ENCODE data around the gene ZG16.
A peak's percentile ranks its signal among the peaks of the same experiment; 100 is the strongest.

ZG16 gene

DNA sequence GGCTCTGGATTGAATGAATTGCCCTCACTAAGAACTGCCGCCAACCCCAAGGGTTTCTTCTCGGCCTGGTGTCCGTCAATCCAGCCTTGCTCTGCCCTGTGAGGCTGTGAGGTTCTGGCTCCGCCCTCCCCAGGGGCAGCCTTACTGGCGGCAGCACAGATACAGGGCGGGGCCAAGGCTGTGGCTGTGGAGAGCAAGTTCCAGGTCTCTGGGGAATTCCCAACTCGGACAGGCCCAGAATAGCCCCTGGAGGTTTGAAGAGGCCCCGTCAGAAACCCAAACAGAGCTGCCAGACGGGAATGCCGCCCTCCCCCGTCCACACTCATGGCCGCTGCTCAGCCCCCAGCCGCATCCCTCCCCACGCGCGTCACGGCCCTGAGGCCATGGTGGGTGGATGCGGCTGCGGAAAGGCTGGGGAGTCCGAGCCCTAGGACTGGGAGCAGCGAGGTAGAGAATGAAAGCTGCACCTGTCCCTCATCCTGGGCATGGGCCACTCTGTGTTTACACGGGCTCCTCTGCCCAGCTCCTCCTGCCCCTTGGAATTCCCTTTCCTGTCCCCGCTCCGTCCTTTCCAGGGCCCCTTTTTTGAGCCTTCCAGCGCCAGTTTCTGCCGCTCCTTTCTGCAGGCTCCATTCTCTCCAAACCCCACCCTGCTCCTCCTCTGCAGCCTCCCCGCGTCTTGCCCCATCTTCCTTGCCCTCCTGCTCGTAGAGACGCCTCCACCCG, 33.3 kb downstream of the ZG16 start:
- peak; percentile 87 to 92 for DNase-seq

- DNase-seq, result peak; percentile 66 to 71
Observed at GRCh38 chr16:29811896-29812665, 34.0 kb downstream of the ZG16 start, which contains the start of gene PRRT2. PRRT2 (plus strand) TSS chr16:29812193; CDS start chr16:29813055, 862 bp downstream.

DNA sequence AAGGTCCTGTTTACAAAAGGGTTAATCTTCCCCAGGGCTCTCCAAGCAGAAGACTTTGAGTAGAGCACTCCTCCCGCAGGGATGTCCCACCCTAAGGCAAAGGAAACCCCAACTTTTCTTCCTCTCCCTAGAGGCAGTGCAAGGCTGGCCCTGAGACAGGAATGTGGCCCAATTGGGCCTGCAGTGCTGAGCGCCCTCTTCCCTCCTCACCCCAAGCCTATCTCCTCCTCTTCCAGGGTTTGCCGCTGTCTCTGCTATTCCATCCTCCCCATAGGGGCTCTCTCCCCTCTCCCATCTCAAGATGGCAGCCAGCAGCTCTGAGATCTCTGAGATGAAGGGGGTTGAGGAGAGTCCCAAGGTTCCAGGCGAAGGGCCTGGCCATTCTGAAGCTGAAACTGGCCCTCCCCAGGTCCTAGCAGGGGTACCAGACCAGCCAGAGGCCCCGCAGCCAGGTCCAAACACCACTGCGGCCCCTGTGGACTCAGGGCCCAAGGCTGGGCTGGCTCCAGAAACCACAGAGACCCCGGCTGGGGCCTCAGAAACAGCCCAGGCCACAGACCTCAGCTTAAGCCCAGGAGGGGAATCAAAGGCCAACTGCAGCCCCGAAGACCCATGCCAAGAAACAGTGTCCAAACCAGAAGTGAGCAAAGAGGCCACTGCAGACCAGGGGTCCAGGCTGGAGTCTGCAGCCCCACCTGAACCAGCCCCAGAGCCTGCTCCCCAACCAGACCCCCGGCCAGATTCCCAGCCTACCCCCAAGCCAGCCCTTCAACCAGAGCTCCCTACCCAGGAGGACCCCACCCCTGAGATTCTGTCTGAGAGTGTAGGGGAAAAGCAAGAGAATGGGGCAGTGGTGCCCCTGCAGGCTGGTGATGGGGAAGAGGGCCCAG, 34.9 kb downstream of the ZG16 start:
- no peak for DNase-seq

DNA sequence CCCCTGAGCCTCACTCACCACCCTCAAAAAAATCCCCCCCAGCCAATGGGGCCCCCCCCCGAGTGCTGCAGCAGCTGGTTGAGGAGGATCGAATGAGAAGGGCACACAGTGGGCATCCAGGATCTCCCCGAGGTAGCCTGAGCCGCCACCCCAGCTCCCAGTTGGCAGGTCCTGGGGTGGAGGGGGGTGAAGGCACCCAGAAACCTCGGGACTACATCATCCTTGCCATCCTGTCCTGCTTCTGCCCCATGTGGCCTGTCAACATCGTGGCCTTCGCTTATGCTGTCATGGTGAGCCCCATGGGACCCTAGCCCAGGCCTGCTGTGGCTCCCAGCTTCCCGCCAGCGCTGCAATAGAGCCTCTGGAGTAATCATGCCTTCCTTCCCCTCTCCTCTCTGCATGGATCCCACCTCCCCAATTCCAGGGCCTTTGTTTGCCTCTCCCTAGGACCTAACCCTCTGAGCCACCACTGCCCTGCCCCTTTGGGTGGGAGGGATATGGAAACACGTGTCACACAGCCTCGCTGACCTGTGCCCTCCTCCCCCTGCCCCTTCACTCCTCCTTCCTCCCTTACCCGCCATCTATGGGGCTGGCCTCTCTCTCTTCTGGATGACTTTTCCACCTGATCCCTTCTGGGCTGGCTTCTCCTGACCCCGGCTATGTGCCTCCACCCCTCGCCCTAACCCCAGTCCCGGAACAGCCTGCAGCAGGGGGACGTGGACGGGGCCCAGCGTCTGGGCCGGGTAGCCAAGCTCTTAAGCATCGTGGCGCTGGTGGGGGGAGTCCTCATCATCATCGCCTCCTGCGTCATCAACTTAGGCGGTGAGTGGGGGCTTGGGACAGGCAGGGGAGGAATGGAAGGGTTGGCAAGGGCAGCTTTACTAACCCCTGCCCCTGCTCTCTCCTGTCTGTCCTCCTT, 35.8 kb downstream of the ZG16 start:
- no peak for DNase-seq

GRCh38 chr16:29814592-29814991, 36.5 kb downstream of the ZG16 start:
- no peak for DNase-seq

DNA sequence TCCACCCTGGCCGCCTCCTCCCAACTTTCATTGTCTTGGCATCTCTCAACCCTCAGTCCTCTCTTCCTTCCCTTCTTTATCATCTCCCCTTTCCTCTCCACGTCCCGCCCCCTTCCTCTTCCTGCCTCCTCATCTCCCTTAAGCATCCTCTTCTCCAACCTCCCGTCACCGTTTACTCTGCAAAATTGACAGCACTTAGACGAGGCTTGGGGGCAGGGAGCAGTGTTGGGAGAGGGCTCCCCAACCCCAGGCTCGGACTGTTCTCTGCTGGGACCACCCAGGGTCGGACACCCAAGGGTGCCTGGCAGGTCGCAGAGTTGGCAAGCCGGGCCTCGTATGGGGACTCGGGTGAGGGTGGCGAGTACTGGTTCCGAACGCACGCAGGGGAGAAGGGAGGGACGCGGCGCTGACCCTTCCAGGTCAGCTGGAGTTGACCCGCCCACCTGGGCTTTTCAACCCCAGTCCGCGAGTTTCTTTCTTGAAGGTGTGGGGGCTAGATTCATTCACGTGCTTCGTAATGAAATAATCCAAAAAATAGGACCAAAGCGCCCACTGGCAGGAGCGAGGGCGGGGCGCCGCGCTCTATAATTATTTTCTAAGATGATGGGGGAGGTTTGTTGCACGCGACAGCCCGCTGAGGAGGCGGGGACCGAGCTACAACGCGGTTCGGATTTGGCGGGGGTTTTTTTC, 37.1 kb downstream of the ZG16 start:
- peak; percentile 59 to 65 for DNase-seq

- peak; percentile 98 to 99 for DNase-seq
Observed at GRCh38 chr16:29815793-29816693, 38.0 kb downstream of the ZG16 start, which contains the start of gene PAGR1. PAGR1 (plus strand) TSS chr16:29816152; CDS start chr16:29816526, 374 bp downstream.

GRCh38 chr16:29816694-29817441, 38.8 kb downstream of the ZG16 start:
- peak; percentile 76 to 81 for DNase-seq

GRCh38 chr16:29818082-29818481, 40.0 kb downstream of the ZG16 start:
- DNase-seq, result no peak

GRCh38 chr16:29819506-29819905, 41.5 kb downstream of the ZG16 start:
- DNase-seq, result no peak

GRCh38 chr16:29820271-29820701, 42.2 kb downstream of the ZG16 start, which contains the start of gene MVP:
MVP (plus strand) TSS chr16:29820462; CDS start chr16:29830550, 10,088 bp downstream.
- peak; percentile 64 to 70 for DNase-seq

DNA sequence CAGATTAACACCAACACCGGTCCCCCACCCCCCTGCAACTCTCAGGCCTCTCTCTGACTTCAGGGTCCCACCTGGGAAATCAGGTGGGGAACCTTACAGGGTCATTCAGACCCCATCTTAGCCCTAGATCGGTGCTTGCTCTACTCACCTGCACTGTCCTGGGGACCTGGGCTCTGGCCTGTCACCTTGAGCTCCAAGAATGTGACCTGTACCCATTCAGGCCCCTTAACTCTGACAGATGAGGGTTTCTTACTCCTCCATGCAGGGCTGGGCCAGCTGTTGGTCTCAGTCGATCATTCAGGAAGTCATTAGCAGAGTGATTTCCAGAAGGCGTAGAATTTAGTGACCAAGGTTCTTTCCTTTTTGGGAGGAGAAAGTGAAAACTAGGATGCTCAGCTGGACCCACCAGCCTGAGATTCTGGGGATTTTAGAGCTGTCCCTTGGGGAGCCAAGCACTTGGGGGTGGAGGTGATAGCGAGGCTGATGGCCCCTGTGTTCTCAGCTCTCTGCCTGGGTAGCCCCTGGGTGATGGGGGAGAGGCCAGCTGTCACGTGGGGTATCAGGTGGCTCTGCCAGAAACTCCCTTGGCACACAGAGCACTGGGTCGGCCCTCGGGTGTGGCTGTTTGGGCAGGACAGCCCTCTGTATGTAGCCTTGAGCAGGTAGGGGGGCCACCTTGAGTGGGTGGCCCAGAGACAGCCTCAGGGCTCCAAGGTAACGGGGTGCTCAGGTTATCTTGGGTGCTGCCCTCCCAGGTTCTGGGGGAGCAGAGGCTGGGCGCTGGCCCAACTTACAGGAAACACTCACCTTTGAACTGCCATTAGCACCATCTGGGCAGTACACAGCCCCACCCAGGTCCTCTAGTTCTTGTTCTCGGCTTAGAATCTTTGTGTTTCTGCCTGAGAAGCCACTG, 42.9 kb downstream of the ZG16 start:
- peak; percentile 63 to 74 for DNase-seq

GRCh38 chr16:29821643-29822115, 43.6 kb downstream of the ZG16 start:
- no peak for DNase-seq

GRCh38 chr16:29824589-29825144, 46.6 kb downstream of the ZG16 start:
- DNase-seq, result no peak

DNA sequence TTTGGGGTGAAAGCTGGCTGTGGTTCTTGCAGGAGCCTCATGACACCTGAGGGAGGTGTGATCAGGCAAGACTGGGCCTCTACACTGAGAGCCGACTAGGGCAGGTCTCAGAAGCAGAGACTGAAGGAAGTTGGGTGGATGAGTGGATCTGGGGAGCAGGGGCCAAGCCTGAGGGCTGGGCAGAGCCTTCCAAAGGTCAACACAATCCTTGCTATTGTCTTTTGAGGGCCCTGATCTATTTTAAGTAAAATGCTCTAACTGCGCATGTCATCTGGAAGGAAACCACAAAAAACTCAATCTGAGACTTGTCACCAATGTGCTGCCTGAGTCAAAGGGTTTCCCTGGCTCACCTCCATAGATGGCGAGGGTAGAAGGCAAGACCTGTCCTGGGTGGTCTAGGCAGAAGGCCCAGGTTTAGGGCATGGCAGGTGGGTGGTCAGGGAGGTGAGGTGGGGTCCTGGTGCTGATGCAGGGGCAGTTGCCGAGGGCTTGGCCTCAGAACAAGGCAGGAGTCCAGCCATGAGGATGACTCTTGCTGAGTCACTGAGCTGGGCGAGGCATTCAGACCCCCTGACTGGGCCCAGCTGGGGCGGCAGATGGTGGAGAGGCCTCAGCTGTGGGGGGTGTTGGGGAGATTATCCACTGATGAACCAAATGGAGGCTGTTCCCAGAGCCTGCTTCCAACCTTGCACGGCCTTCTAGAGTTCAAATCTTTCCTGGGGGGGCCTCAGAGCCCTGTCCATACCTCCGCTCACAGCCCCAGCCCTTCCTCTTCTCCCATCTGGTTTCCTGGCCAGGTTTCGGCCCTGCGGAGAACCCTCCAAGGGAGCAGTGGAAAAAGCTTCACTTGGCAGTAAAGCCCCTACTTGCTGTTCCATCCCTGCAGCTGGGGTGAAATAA, 47.3 kb downstream of the ZG16 start:
- peak; percentile 56 to 65 for DNase-seq

- DNase-seq, result no peak
Observed at GRCh38 chr16:29826342-29826695, 48.3 kb downstream of the ZG16 start.

GRCh38 chr16:29830774-29831173, 52.7 kb downstream of the ZG16 start:
- DNase-seq, result no peak

Measured in activated CD4-positive, alpha-beta T cell treated with anti-CD3 and anti-CD28 coated beads, Interleukin-2, amount 50 U/mL, for 48 hours (primary cell).